Forelimb muscle (tissue), 1 donor: ENCODE measurements around the gene SGTB. TPM values are rescaled to one million over a fixed set of nuclear protein-coding genes. Genes with fewer than 3 reads are reported as not detected.
"Not testable (repeated sequence)": the region's sequence is repeated elsewhere in the genome, so short reads cannot be mapped to it uniquely, and the experiment has no call there.

Experiments
- DNase-seq: peaks from one replicate; pipeline ENCODE4 v3.0.0-alpha.2; 2013; ENCODE audit warnings: low read depth
- polyA plus RNA-seq: library from polyadenylated mRNA; unstranded; fragments of 120-200 nt; gene quantifications from one replicate; pipeline ENCODE4 v1.2.1, GENCODE V29; 2013; ENCODE audit not compliant: insufficient read length

Gene SGTB
- polyA plus RNA-seq, 1 donor: 7.6 TPM

GRCh38 chr5:65734921-65735320 lies 13.0 kb upstream of the SGTB start:
- DNase-seq: no peak

GRCh38 chr5:65734196-65734775 lies 12.4 kb upstream of the SGTB start:
- DNase-seq: not testable (repeated sequence)

- DNase-seq: not testable (repeated sequence)
Measured at GRCh38 chr5:65732046-65732445, 10.1 kb upstream of the SGTB start.

- no peak for DNase-seq
Measured at GRCh38 chr5:65730910-65731309, 9.0 kb upstream of the SGTB start.

GRCh38 chr5:65728218-65728617 lies 6.3 kb upstream of the SGTB start:
- no peak for DNase-seq

GRCh38 chr5:65727491-65728156 lies 5.7 kb upstream of the SGTB start:
- DNase-seq: no peak

GRCh38 chr5:65722575-65723403 lies 880 bp upstream of the SGTB start:
- no peak for DNase-seq

GRCh38 chr5:65721050-65721719 lies 724 bp downstream of the SGTB start:
- no peak for DNase-seq

GRCh38 chr5:65718576-65719310 lies 3.2 kb downstream of the SGTB start:
- no peak for DNase-seq

- DNase-seq: no peak
Measured at GRCh38 chr5:65708145-65708544, 13.8 kb downstream of the SGTB start.

- no peak for DNase-seq
Measured at GRCh38 chr5:65707663-65708062, 14.2 kb downstream of the SGTB start.

GRCh38 chr5:65704621-65705239 lies 17.2 kb downstream of the SGTB start:
- DNase-seq: no peak

- DNase-seq: no peak
Measured at GRCh38 chr5:65702036-65702435, 19.9 kb downstream of the SGTB start.

- no peak for DNase-seq
Measured at GRCh38 chr5:65699338-65699737, 22.6 kb downstream of the SGTB start.

- no peak for DNase-seq
Measured at GRCh38 chr5:65696892-65697291, 25.0 kb downstream of the SGTB start.

- no peak for DNase-seq
Measured at GRCh38 chr5:65695896-65696295, 26.0 kb downstream of the SGTB start.

- DNase-seq: no peak
Measured at GRCh38 chr5:65695162-65695755, 26.6 kb downstream of the SGTB start.

GRCh38 chr5:65693121-65693520 lies 28.8 kb downstream of the SGTB start:
- DNase-seq: no peak

- no peak for DNase-seq
Measured at GRCh38 chr5:65682148-65682547, 39.8 kb downstream of the SGTB start.

GRCh38 chr5:65676056-65676455 lies 45.9 kb downstream of the SGTB start:
- not testable (repeated sequence) for DNase-seq

GRCh38 chr5:65674749-65675148 lies 47.2 kb downstream of the SGTB start:
- no peak for DNase-seq
